NCI-H446 (cell line): Measurements from ENCODE around the gene CKAP2.
"Not testable (repeated sequence)": the region's sequence is repeated elsewhere in the genome, so short reads cannot be mapped to it uniquely, and the experiment has no call there.

Source experiments
- DNase-seq, 2 experiments: peaks; one replicate each; lab custom pipeline; 2025; lab: John Stamatoyannopoulos, UW

CKAP2 gene

GRCh38 chr13:52454820-52455676 lies at the start of gene CKAP2:
Gene CKAP2, plus strand, starts transcription at chr13:52455478. Its CDS starts 79 bp downstream, at chr13:52455557.
- peak; percentile 81 to 90 for DNase-seq

GRCh38 chr13:52405767-52406494 lies 49.3 kb upstream of the CKAP2 start, which contains the start of gene THSD1:
Gene THSD1, minus strand, starts transcription at chr13:52406172. Its CDS starts 3,572 bp downstream, at chr13:52402600.
- DNase-seq, result peak in 1 of 2 experiments; percentile 16

- no peak for DNase-seq
Measured at GRCh38 chr13:52406629-52407028, 48.6 kb upstream of the CKAP2 start.

- not testable (repeated sequence) for DNase-seq
Measured at GRCh38 chr13:52407436-52407835, 47.8 kb upstream of the CKAP2 start.

GRCh38 chr13:52408071-52408658 lies 47.1 kb upstream of the CKAP2 start:
- not testable (repeated sequence) for DNase-seq

- no peak for DNase-seq
Measured at GRCh38 chr13:52411629-52412028, 43.6 kb upstream of the CKAP2 start.

- no peak for DNase-seq
Measured at GRCh38 chr13:52412128-52412527, 43.1 kb upstream of the CKAP2 start.

- no peak for DNase-seq
Measured at GRCh38 chr13:52414051-52414450, 41.2 kb upstream of the CKAP2 start.

- no peak for DNase-seq
Measured at GRCh38 chr13:52414963-52415362, 40.3 kb upstream of the CKAP2 start.

- DNase-seq, result no peak
Measured at GRCh38 chr13:52419080-52419479, 36.2 kb upstream of the CKAP2 start.

GRCh38 chr13:52421216-52421615 lies 34.1 kb upstream of the CKAP2 start:
- DNase-seq, result no peak

GRCh38 chr13:52428295-52428694 lies 27.0 kb upstream of the CKAP2 start:
- DNase-seq, result no peak

- DNase-seq, result no peak
Measured at GRCh38 chr13:52432456-52432855, 22.8 kb upstream of the CKAP2 start.

- no peak for DNase-seq
Measured at GRCh38 chr13:52446265-52446664, 9.0 kb upstream of the CKAP2 start.

GRCh38 chr13:52447354-52447753 lies 7.9 kb upstream of the CKAP2 start:
- no peak for DNase-seq

GRCh38 chr13:52447815-52448552 lies 7.3 kb upstream of the CKAP2 start:
- no peak for DNase-seq

GRCh38 chr13:52449331-52450011 lies 5.8 kb upstream of the CKAP2 start:
- no peak for DNase-seq

GRCh38 chr13:52450012-52450792 lies 5.1 kb upstream of the CKAP2 start, which contains the start of gene VPS36:
Gene VPS36, minus strand, starts transcription at chr13:52450634. Its CDS starts 40 bp downstream, at chr13:52450594.
- peak; percentile 66 to 92 for DNase-seq

GRCh38 chr13:52450793-52451116 lies 4.5 kb upstream of the CKAP2 start:
- DNase-seq, result no peak

GRCh38 chr13:52451135-52451804 lies 4.0 kb upstream of the CKAP2 start:
- DNase-seq, result no peak
